ENCODE data around the gene NANOS3. TPM values are rescaled to one million over a fixed set of nuclear protein-coding genes. Genes with fewer than 3 reads are reported as not detected.

The NANOS3 gene
- total and polyA plus RNA-seq, 4 donors = not detected

GRCh38 chr19:13865571-13866462, 11.1 kb upstream of the NANOS3 start:
- peaks cover 0 to 1% (median 0%) of the 10 kb centered on the region in 4 donors for H3K36me3 ChIP-seq (ENCODE audit: control insufficient read depth in 4 of 4, insufficient read depth in 3 of 4, low read depth in 1 of 4, low read length in 3 of 4)
- DNase-seq (ENCODE audit: low spot score) = no peak
- H3K4me3 ChIP-seq (ENCODE audit: low read depth in 1 of 3, low read length in 3 of 3) = peak overlapping the region in 2 of 3 donors; percentile 12 to 54
- no peak overlapping the region for H3K9ac ChIP-seq (ENCODE audit: low read depth in 1 of 2, low read length in 2 of 2)
- H3K4me1 ChIP-seq (ENCODE audit: control insufficient read depth in 4 of 4, insufficient read depth in 4 of 4, low read length in 3 of 4) = peaks cover 5 to 14% (median 9%) of the 10 kb centered on the region in 4 donors
- H3K27me3 ChIP-seq (ENCODE audit: control insufficient read depth in 4 of 4, insufficient read depth in 4 of 4, low read length in 3 of 4) = peaks cover 0 to 8% (median 0%) of the 10 kb centered on the region in 4 donors
- WGBS = 4% methylated on average over 82 of the region's 82 CpGs
- TF ChIP-seq TAF1 (conservative IDR thresholded peaks at IDR 0.05) = no peak
- TF ChIP-seq ZBTB33 (IDR thresholded peaks at IDR 0.05) = no peak
- TF ChIP-seq HNF4G (IDR thresholded peaks at IDR 0.05) = no peak
- no peak for TF ChIP-seq MAX (IDR thresholded peaks at IDR 0.05)
- TF ChIP-seq FOXA1 (IDR thresholded peaks at IDR 0.05) = no peak
- TF ChIP-seq RAD21 (IDR thresholded peaks at IDR 0.05) = no peak
- no peak for TF ChIP-seq RXRA (IDR thresholded peaks at IDR 0.05)
- no peak for TF ChIP-seq YY1 (IDR thresholded peaks at IDR 0.05)
- TF ChIP-seq NR2F2 (IDR thresholded peaks at IDR 0.05) = no peak
- TF ChIP-seq GABPA (IDR thresholded peaks at IDR 0.05 in 1 of 2, conservative IDR thresholded peaks at IDR 0.05 in 1 of 2) = no peak
- no peak for TF ChIP-seq JUND (IDR thresholded peaks at IDR 0.05)
- TF ChIP-seq HNF4A (conservative IDR thresholded peaks at IDR 0.05) = no peak
- TF ChIP-seq ATF3 (IDR thresholded peaks at IDR 0.05) = no peak
- no peak overlapping the region for H3K27ac ChIP-seq (ENCODE audit: low read depth in 1 of 2, low read length in 2 of 2)
- H3K9me3 ChIP-seq (ENCODE audit: control insufficient read depth in 4 of 4, low read length in 3 of 4) = no peaks in the 10 kb centered on the region

- Histone ChIP-seq H3K9ac (ENCODE audit: low read depth in 1 of 2, low read length in 2 of 2) (no peak overlapping the region), H3K36me3 (ENCODE audit: control insufficient read depth in 4 of 4, insufficient read depth in 3 of 4, low read depth in 1 of 4, low read length in 3 of 4) (peaks cover 0 to 1% (median 0%) of the 10 kb centered on the region in 4 donors), H3K9me3 (ENCODE audit: control insufficient read depth in 4 of 4, low read length in 3 of 4) (no peaks in the 10 kb centered on the region), H3K27me3 (ENCODE audit: control insufficient read depth in 4 of 4, insufficient read depth in 4 of 4, low read length in 3 of 4) (peaks cover 0 to 8% (median 0%) of the 10 kb centered on the region in 4 donors), H3K4me3 (ENCODE audit: low read depth in 1 of 3, low read length in 3 of 3) (no peak overlapping the region), H3K27ac (ENCODE audit: low read depth in 1 of 2, low read length in 2 of 2) (no peak overlapping the region), H3K4me1 (ENCODE audit: control insufficient read depth in 4 of 4, insufficient read depth in 4 of 4, low read length in 3 of 4) (peaks cover 5 to 13% (median 9%) of the 10 kb centered on the region in 4 donors)
- TF ChIP-seq YY1 (IDR thresholded peaks at IDR 0.05) (no peak), RAD21 (IDR thresholded peaks at IDR 0.05) (no peak), ZBTB33 (IDR thresholded peaks at IDR 0.05) (no peak), NR2F2 (IDR thresholded peaks at IDR 0.05) (no peak), EGR1 (IDR thresholded peaks at IDR 0.05; ENCODE audit: low read depth in 2 of 2) (no peak), TAF1 (conservative IDR thresholded peaks at IDR 0.05) (no peak), GABPA (IDR thresholded peaks at IDR 0.05 in 1 of 2, conservative IDR thresholded peaks at IDR 0.05 in 1 of 2) (no peak), RXRA (IDR thresholded peaks at IDR 0.05) (no peak), ATF3 (IDR thresholded peaks at IDR 0.05) (no peak), HNF4G (IDR thresholded peaks at IDR 0.05) (no peak), HNF4A (conservative IDR thresholded peaks at IDR 0.05) (no peak), JUND (IDR thresholded peaks at IDR 0.05) (no peak), MAX (IDR thresholded peaks at IDR 0.05) (no peak)
- TF ChIP-seq, protein P1, sequence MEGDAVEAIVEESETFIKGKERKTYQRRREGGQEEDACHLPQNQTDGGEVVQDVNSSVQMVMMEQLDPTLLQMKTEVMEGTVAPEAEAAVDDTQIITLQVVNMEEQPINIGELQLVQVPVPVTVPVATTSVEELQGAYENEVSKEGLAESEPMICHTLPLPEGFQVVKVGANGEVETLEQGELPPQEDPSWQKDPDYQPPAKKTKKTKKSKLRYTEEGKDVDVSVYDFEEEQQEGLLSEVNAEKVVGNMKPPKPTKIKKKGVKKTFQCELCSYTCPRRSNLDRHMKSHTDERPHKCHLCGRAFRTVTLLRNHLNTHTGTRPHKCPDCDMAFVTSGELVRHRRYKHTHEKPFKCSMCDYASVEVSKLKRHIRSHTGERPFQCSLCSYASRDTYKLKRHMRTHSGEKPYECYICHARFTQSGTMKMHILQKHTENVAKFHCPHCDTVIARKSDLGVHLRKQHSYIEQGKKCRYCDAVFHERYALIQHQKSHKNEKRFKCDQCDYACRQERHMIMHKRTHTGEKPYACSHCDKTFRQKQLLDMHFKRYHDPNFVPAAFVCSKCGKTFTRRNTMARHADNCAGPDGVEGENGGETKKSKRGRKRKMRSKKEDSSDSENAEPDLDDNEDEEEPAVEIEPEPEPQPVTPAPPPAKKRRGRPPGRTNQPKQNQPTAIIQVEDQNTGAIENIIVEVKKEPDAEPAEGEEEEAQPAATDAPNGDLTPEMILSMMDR (IDR thresholded peaks at IDR 0.05; ENCODE audit: low read depth, low read length, missing input control) = no peak
- no peak for DNase-seq (ENCODE audit: low spot score)
- WGBS = 73% methylated on average over 15 of the region's 15 CpGs
These were observed 10.4 kb upstream of the NANOS3 start for GRCh38 chr19:13866463-13867046.

All from liver (tissue), 9 donors.